ENCODE measurements around the gene NKX2-2.

The NKX2-2 gene

GRCh38 chr20:21513881-21514540 lies at the start of gene NKX2-2:
NKX2-2 (minus strand) TSS chr20:21514064; CDS start chr20:21513669, 395 bp downstream.
- peak; percentile 37 for DNase-seq

- DNase-seq = no peak
These were observed 48.8 kb upstream of the NKX2-2 start for GRCh38 chr20:21562656-21563055.

GRCh38 chr20:21559305-21559704 lies 45.4 kb upstream of the NKX2-2 start:
- DNase-seq = no peak

GRCh38 chr20:21557241-21558020 lies 43.6 kb upstream of the NKX2-2 start:
- no peak for DNase-seq

- DNase-seq = no peak
These were observed 42.5 kb upstream of the NKX2-2 start for GRCh38 chr20:21556398-21556797.

- DNase-seq = no peak
These were observed 41.7 kb upstream of the NKX2-2 start for GRCh38 chr20:21555470-21556120.

GRCh38 chr20:21554985-21555384 lies 41.1 kb upstream of the NKX2-2 start:
- DNase-seq = no peak

- DNase-seq = no peak
These were observed 40.6 kb upstream of the NKX2-2 start for GRCh38 chr20:21554376-21554890.

- DNase-seq = no peak
These were observed 36.7 kb upstream of the NKX2-2 start for GRCh38 chr20:21550587-21550986.

- no peak for DNase-seq
These were observed 34.6 kb upstream of the NKX2-2 start for GRCh38 chr20:21548390-21549035.

- no peak for DNase-seq
These were observed 32.5 kb upstream of the NKX2-2 start for GRCh38 chr20:21546355-21546754.

- DNase-seq = no peak
These were observed 25.6 kb upstream of the NKX2-2 start for GRCh38 chr20:21539512-21539911.

- DNase-seq = peak; percentile 66
These were observed 21.0 kb upstream of the NKX2-2 start for GRCh38 chr20:21534886-21535285.

- DNase-seq = peak; percentile 87
These were observed 20.6 kb upstream of the NKX2-2 start for GRCh38 chr20:21534453-21534852.

- DNase-seq = peak; percentile 33
These were observed 16.0 kb upstream of the NKX2-2 start for GRCh38 chr20:21529863-21530262.

GRCh38 chr20:21528870-21529269 lies 15.0 kb upstream of the NKX2-2 start:
- no peak for DNase-seq

GRCh38 chr20:21527908-21528307 lies 14.0 kb upstream of the NKX2-2 start:
- DNase-seq = no peak

GRCh38 chr20:21526776-21527175 lies 12.9 kb upstream of the NKX2-2 start:
- no peak for DNase-seq

- no peak for DNase-seq
These were observed 10.0 kb upstream of the NKX2-2 start for GRCh38 chr20:21523895-21524294.

GRCh38 chr20:21523281-21523868 lies 9.5 kb upstream of the NKX2-2 start:
- peak; percentile 35 for DNase-seq

- DNase-seq = peak; percentile 50
These were observed 8.8 kb upstream of the NKX2-2 start for GRCh38 chr20:21522481-21523280.
